KMS-11 (cell line): ENCODE data around the gene ZNF304.
A peak's percentile ranks its signal among the peaks of the same experiment; 100 is the strongest.

ENCODE experiments used
- H2AFZ ChIP-seq: fragments of 200-600 bp; sonication (generic); 2 replicates; pipeline ENCODE4 v1.6.1; 2016; ENCODE audit warnings: antibody characterized with exemption, mixed run types, low read depth
- H3K27ac ChIP-seq: fragments of 200-600 bp; sonication (generic); 2 replicates; pipeline ENCODE4 v1.6.1; 2016; ENCODE audit warnings: mild to moderate bottlenecking, mixed run types
- H3K27me3 ChIP-seq: fragments of 200-600 bp; sonication (generic); 2 replicates; pipeline ENCODE4 v1.6.1; 2017; ENCODE audit warnings: mild to moderate bottlenecking, low read depth, mixed run types, moderate library complexity; ENCODE audit not compliant: insufficient read depth
- H3K36me3 ChIP-seq: fragments of 200-600 bp; sonication (generic); 2 replicates; pipeline ENCODE4 v1.6.1; 2017; ENCODE audit warnings: mild to moderate bottlenecking, mixed run types; ENCODE audit not compliant: insufficient read depth
- H3K4me1 ChIP-seq: fragments of 200-600 bp; sonication (generic); 2 replicates; pipeline ENCODE4 v1.6.1; 2016; ENCODE audit warnings: mild to moderate bottlenecking, low read depth, mixed run types; ENCODE audit not compliant: poor library complexity, severe bottlenecking
- H3K4me2 ChIP-seq: fragments of 200-600 bp; sonication (generic); 2 replicates; pipeline ENCODE4 v1.7.0; 2016; ENCODE audit warnings: mild to moderate bottlenecking, mixed run types
- H3K4me3 ChIP-seq: fragments of 200-600 bp; sonication (generic); IDR thresholded peaks from 2 replicates; pipeline ENCODE4 v1.6.1; 2017; ENCODE audit warnings: low read depth, low read length, mixed read lengths; ENCODE audit not compliant: insufficient read depth
- H3K79me2 ChIP-seq: fragments of 200-600 bp; sonication (generic); 2 replicates; pipeline ENCODE4 v1.6.1; 2016; ENCODE audit warnings: low read depth, mixed run types; ENCODE audit not compliant: insufficient read depth
- H3K9ac ChIP-seq: fragments of 200-600 bp; sonication (generic); 2 replicates; pipeline ENCODE4 v1.6.1; 2016; ENCODE audit warnings: mild to moderate bottlenecking, mixed run types
- H4K20me1 ChIP-seq: fragments of 200-600 bp; sonication (generic); 2 replicates; pipeline ENCODE4 v1.6.1; 2016; ENCODE audit warnings: mild to moderate bottlenecking, mixed run types; ENCODE audit not compliant: insufficient read depth
- CTCF ChIP-seq: fragments of 200-600 bp; sonication (generic); conservative IDR thresholded peaks from 2 replicates; pipeline ENCODE4 v1.6.1; 2017; ENCODE audit warnings: low read depth, mild to moderate bottlenecking, antibody characterized with exemption, low read length, moderate library complexity, mixed read lengths

ZNF304 gene

DNA sequence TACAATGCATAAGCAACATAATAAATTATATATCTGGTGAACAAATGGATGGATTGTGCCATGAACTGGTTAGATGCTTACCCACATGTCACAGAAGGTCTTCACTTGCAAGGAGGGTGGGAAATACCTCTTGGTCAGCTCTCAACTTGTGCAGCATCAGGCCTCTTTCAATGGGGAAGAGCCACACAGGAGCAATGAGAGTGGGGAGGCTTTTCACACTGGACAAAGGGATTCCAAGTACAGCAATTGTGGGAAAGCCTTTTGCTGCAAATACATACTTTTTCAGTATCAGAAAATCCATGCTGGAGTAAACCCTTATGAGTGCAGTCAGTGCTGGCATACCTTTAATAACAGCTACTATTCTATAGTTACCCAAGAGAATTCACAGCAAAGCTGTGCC lies 42.6 kb upstream of the ZNF304 start:
- H3K4me3 ChIP-seq, result no peak overlapping the region
- no peaks in the 10 kb centered on the region; the same call in 1 of the 2 replicates for H3K36me3 ChIP-seq
- H2AFZ ChIP-seq, result no peak overlapping the region
- no peaks in the 10 kb centered on the region for H3K4me1 ChIP-seq
- H3K4me2 ChIP-seq, result no peak overlapping the region
- no peaks in the 10 kb centered on the region for H3K79me2 ChIP-seq
- no peaks in the 10 kb centered on the region for H4K20me1 ChIP-seq
- H3K27ac ChIP-seq, result no peak overlapping the region
- H3K27me3 ChIP-seq, result no peaks in the 10 kb centered on the region
- TF ChIP-seq CTCF, result no peak
- no peak overlapping the region for H3K9ac ChIP-seq

- Histone ChIP-seq H3K4me1 (no peaks in the 10 kb centered on the region), H3K79me2 (no peaks in the 10 kb centered on the region), H4K20me1 (no peaks in the 10 kb centered on the region), H3K36me3 (no peaks in the 10 kb centered on the region), H3K27me3 (no peaks in the 10 kb centered on the region), H3K9ac (no peak overlapping the region), H3K4me3 (no peak overlapping the region), H3K27ac (no peak overlapping the region), H2AFZ (no peak overlapping the region), H3K4me2 (no peak overlapping the region)
- TF ChIP-seq CTCF, result no peak
Observed at GRCh38 chr19:57310792-57311191, 40.3 kb upstream of the ZNF304 start.

- no peak overlapping the region for H3K27ac ChIP-seq
- H3K79me2 ChIP-seq, result no peaks in the 10 kb centered on the region
- no peaks in the 10 kb centered on the region for H3K36me3 ChIP-seq
- no peak for TF ChIP-seq CTCF
- no peak overlapping the region for H2AFZ ChIP-seq
- H3K4me2 ChIP-seq, result no peak overlapping the region
- H3K4me1 ChIP-seq, result no peaks in the 10 kb centered on the region
- H3K4me3 ChIP-seq, result no peak overlapping the region
- no peaks in the 10 kb centered on the region for H4K20me1 ChIP-seq
- no peaks in the 10 kb centered on the region for H3K27me3 ChIP-seq
- H3K9ac ChIP-seq, result no peak overlapping the region
Observed at GRCh38 chr19:57314146-57314545, 36.9 kb upstream of the ZNF304 start.

- no peak overlapping the region for H3K9ac ChIP-seq
- H3K4me3 ChIP-seq, result no peak overlapping the region
- no peaks in the 10 kb centered on the region for H4K20me1 ChIP-seq
- H3K4me2 ChIP-seq, result no peak overlapping the region
- H3K79me2 ChIP-seq, result no peaks in the 10 kb centered on the region
- H3K4me1 ChIP-seq, result no peaks in the 10 kb centered on the region
- H3K27ac ChIP-seq, result no peak overlapping the region
- no peaks in the 10 kb centered on the region for H3K36me3 ChIP-seq
- no peaks in the 10 kb centered on the region for H3K27me3 ChIP-seq
- no peak overlapping the region for H2AFZ ChIP-seq
- TF ChIP-seq CTCF, result no peak
Observed at GRCh38 chr19:57317503-57317902, 33.6 kb upstream of the ZNF304 start.

GRCh38 chr19:57319869-57320179 lies 31.2 kb upstream of the ZNF304 start:
- H4K20me1 ChIP-seq, result no peaks in the 10 kb centered on the region
- no peaks in the 10 kb centered on the region for H3K79me2 ChIP-seq
- H3K36me3 ChIP-seq, result no peaks in the 10 kb centered on the region
- peak overlapping the region; percentile 29; the same call in 1 of the 2 replicates for H3K9ac ChIP-seq
- peak overlapping the region; percentile 37; the same call in 1 of the 2 replicates for H3K27ac ChIP-seq
- no peaks in the 10 kb centered on the region for H3K4me1 ChIP-seq
- no peaks in the 10 kb centered on the region for H3K27me3 ChIP-seq
- peak overlapping the region; percentile 11; the same call in 1 of the 2 replicates for H3K4me2 ChIP-seq
- H2AFZ ChIP-seq, result peak overlapping the region; percentile 76
- TF ChIP-seq CTCF, result no peak
- no peak overlapping the region for H3K4me3 ChIP-seq
